NT2/D1 (cell line): Measurements from ENCODE around the gene SENP8.

Experiments
- DNase-seq: peaks from one replicate; pipeline ENCODE4 v3.0.0-alpha.2; 2011; ENCODE audit warnings: low read depth, low spot score
- H3K27me3 ChIP-seq: 2 replicates; pipeline ENCODE4 v1.6.0; 2011; ENCODE audit warnings: mild to moderate bottlenecking; ENCODE audit not compliant: insufficient read length, insufficient read depth
- H3K36me3 ChIP-seq: 2 replicates; pipeline ENCODE4 v1.6.1; 2011; ENCODE audit warnings: mild to moderate bottlenecking, low read length, mixed read lengths; ENCODE audit not compliant: insufficient read depth, insufficient read length
- H3K4me1 ChIP-seq: 2 replicates; pipeline ENCODE4 v1.5.1; 2011; ENCODE audit not compliant: insufficient read depth, insufficient read length
- H3K4me3 ChIP-seq: 2 replicates; pipeline ENCODE4 v1.5.1; 2011; ENCODE audit warnings: low read depth; ENCODE audit not compliant: insufficient read length
- H3K9ac ChIP-seq: 2 replicates; pipeline ENCODE4 v1.6.0; 2011; ENCODE audit warnings: low read depth; ENCODE audit not compliant: insufficient read length
- H3K9me3 ChIP-seq: 2 replicates; pipeline ENCODE4 v1.5.1; 2011; ENCODE audit warnings: mild to moderate bottlenecking, low read length; ENCODE audit not compliant: insufficient read depth
- SUZ12 ChIP-seq: IDR thresholded peaks from 2 replicates; pipeline ENCODE4 v1.6.1; 2011; ENCODE audit not compliant: insufficient read length, insufficient read depth; ENCODE audit errors: extremely low read depth
- YY1 ChIP-seq: IDR thresholded peaks from 2 replicates; pipeline ENCODE4 v1.6.1; 2011; ENCODE audit not compliant: insufficient read length, insufficient read depth
- ZNF274 ChIP-seq: IDR thresholded peaks from 2 replicates; pipeline ENCODE4 v1.6.1; 2011; ENCODE audit warnings: mild to moderate bottlenecking, low read depth, low read length

SENP8 gene

DNA sequence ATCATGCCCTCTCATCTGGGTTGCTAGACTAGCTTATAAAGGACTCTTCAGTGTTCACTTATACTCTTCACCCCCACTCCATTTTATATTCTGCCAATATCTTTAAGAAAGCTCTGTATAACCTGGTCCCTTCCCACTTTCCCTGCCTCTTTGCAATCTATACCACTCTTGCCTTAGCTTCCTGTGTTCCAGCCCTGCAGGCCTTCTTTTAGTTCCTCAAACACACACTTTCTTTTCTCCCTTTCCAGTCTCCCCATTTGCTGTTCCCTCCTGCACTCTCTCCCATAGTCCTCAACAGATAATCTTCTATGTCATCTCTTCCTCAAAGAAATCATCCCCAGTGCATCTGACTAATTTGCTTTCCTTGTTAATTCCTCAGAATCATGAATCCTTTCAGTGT lies 28.7 kb downstream of the SENP8 start:
- Histone ChIP-seq H3K27me3 (no peaks in the 10 kb centered on the region), H3K36me3 (no peaks in the 10 kb centered on the region), H3K4me1 (no peaks in the 10 kb centered on the region), H3K9me3 (no peaks in the 10 kb centered on the region), H3K9ac (no peak overlapping the region), H3K4me3 (no peak overlapping the region)
- TF ChIP-seq ZNF274 = no peak
- no peak for TF ChIP-seq YY1
- no peak for TF ChIP-seq SUZ12
- no peak for DNase-seq

DNA sequence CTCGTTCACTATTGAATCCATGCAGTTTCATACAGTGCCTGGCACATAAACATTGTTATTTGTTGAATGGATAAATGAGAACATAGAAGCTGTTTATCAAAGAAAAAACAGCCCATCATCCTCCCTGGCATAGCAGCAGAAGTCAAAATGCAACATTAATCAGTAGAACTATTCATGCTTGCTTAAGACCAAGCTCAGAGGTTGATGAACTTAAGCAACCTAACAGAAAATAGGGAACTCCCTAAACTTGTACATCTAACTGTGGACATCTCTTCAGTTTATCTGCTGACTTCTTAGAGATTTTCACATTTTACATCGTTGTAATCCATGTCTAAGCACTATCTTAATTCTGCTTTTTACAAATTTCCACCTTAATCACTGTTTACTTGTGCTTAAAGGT lies 29.2 kb downstream of the SENP8 start:
- Histone ChIP-seq H3K9ac (no peak overlapping the region), H3K36me3 (no peaks in the 10 kb centered on the region), H3K27me3 (no peaks in the 10 kb centered on the region), H3K9me3 (no peaks in the 10 kb centered on the region), H3K4me3 (no peak overlapping the region), H3K4me1 (no peaks in the 10 kb centered on the region)
- TF ChIP-seq YY1 = no peak
- no peak for TF ChIP-seq ZNF274
- no peak for DNase-seq

DNA sequence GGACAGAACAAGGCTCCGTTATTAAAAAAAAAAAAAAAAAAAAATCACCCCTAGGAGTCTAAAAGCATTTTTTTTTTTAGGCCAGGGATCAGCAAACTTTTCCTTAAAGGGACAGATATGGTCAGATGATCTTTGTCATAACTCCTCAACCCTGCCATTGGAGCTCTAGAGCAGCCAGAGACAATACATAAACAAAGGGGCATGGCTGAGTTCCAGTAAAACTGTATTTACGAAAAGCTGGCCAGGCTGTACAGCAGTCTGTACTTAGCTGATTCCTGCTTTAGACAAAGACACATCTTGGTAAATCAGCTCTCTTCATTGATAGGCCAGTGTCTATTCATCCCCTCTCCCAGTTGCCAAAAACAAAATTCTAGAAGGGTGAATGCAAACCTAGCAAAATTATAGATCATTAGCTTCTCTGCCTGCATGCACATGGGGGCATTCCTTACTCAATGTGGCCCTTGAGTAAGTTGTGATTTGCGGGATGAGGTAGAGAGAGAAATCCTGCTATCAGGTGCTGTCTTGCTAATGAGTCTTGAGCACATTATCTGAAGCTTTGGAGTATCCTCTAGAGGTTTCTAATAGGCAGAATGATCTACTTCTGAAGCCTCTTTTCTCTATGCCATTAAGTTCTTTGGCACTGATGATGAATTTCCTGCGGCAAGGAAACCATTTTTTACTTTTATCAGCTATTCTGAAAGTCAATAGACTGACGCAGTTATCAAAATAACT lies 35.2 kb downstream of the SENP8 start:
- Histone ChIP-seq H3K4me1 (no peaks in the 10 kb centered on the region), H3K36me3 (no peaks in the 10 kb centered on the region), H3K9me3 (no peaks in the 10 kb centered on the region), H3K4me3 (no peak overlapping the region), H3K27me3 (no peaks in the 10 kb centered on the region), H3K9ac (no peak overlapping the region)
- DNase-seq = no peak
- TF ChIP-seq ZNF274 (no peak), YY1 (no peak), SUZ12 (no peak)

DNA sequence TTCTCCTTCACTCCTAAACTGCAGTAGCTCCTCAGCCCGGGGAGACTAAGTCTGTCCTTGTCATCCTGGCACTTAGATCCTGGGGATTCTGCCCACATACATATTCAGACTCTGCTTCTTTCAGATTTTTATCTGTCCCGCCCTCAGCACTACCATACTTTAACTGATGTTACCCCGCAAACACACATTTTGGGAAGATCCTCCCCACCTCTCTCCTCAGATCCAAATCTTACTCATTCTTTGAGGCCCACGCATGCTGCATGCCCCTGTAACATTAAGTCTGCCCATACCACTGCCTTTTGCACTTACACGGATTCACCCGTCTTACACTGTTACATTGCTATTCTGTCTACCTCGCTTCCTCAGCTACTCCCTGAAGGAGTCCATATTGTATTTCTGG lies 36.1 kb downstream of the SENP8 start:
- no peaks in the 10 kb centered on the region for H3K9me3 ChIP-seq
- H3K9ac ChIP-seq = no peak overlapping the region
- H3K27me3 ChIP-seq = no peaks in the 10 kb centered on the region
- no peaks in the 10 kb centered on the region for H3K36me3 ChIP-seq
- no peak for DNase-seq
- TF ChIP-seq SUZ12 = no peak
- no peak for TF ChIP-seq YY1
- TF ChIP-seq ZNF274 = no peak
- H3K4me1 ChIP-seq = no peaks in the 10 kb centered on the region
- no peak overlapping the region for H3K4me3 ChIP-seq

DNA sequence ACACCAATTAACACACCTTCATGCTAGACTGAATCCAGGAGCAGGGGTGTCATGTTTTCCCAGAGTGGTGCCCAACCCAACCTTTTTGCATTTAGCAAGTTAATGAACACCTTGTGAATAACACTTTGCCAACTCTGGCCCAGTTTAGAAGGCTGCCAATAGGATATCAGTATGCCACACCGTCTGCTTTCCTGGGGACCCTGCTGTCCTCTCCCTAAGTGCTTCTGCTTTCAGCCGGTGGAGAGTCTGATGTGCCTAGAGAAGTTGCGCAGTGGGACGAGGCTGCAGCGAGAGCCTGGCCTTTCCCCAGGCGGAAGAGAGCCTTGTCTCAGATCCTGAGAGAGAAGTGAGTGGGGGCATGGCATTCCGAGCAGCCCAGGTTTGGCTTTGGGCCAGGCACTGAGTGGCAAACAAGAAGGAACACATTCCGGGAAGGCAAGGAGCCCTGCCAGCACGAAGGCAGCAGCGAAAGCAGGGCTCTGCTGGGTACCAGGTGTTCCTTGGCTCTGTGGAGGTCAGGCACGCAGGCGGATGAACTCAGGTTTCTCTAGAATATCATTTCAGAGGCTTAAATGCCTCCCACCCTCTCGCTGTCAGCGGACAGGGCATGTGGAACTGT lies 36.9 kb downstream of the SENP8 start:
- Histone ChIP-seq H3K4me1 (no peaks in the 10 kb centered on the region), H3K9ac (no peak overlapping the region), H3K27me3 (no peaks in the 10 kb centered on the region), H3K36me3 (no peaks in the 10 kb centered on the region), H3K4me3 (no peak overlapping the region), H3K9me3 (no peaks in the 10 kb centered on the region)
- TF ChIP-seq ZNF274 (no peak), YY1 (no peak), SUZ12 (no peak)
- no peak for DNase-seq

DNA sequence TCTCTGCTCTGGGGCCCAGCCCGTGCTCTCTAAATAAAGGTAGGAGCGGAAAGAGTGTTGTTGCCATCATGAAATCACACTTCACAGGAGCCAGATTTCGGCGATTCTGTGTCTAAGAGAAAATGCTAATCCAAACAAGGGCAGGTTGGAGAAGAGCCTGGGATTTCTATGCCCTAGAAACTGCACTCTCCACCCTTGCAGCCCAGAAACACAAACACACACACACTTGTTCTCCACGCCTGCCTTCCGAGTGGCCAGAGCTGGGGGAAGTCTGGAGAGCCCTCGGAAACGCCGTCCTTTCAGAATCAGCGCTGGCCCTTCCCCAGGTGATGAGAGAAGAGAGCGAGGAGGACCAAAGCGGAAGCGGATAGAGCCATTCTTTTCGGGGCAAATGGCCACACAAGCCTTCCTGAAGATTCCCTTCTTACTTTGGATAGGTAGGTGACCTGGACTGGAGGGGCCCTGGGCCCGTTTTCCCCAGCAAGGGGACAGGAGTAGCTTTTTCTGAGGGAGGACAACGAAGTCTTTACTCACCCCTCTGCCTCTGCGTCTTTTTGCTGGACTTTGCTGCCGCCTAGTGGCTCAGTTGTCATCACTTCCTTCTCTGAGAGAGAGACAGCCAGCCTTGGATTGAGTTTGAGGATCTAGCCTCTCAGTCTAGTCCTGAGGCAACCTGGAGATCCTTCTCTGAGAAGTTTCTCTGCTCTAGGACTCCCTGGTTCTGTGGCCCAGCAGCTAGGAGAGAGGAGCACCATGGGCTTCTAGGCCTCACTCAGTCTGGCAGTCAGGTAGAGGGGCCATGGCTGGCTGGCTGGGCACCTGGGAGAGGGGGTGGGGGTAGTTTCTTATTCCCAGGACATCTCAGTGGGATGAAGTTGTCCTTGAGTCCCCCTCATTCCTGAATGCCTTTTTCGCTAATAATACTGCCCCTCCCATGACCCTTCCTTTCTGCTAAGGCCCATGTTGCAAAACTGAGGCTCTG lies 37.7 kb downstream of the SENP8 start:
- Histone ChIP-seq H3K36me3 (no peaks in the 10 kb centered on the region), H3K27me3 (no peaks in the 10 kb centered on the region), H3K9me3 (no peaks in the 10 kb centered on the region), H3K4me3 (no peak overlapping the region), H3K4me1 (peaks cover 2% of the 10 kb centered on the region), H3K9ac (peak overlapping the region; percentile 2)
- TF ChIP-seq ZNF274 (no peak), SUZ12 (no peak), YY1 (no peak)
- DNase-seq = peak; percentile 83

DNA sequence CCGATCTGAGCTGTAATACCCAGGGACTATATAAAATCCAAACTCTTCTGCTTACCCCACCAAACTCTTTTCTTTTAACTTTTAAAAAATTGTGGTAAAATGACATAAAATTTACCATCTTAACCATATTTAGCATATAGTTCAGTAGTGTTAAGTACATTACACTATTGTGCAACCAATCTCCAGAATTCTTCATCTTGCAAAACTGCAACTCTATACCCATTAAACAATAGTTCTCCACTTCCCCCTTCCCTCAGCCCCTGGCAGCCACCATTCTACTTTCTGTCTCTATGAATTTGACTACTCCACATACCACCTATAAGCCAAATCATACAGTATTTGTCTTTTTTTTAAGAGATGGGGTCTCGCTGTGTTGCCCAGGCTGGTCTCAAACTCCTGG lies 38.7 kb downstream of the SENP8 start:
- Histone ChIP-seq H3K9ac (no peak overlapping the region), H3K4me1 (peaks cover 3% of the 10 kb centered on the region), H3K36me3 (no peaks in the 10 kb centered on the region), H3K9me3 (no peaks in the 10 kb centered on the region), H3K4me3 (no peak overlapping the region), H3K27me3 (no peaks in the 10 kb centered on the region)
- TF ChIP-seq SUZ12 (no peak), ZNF274 (no peak), YY1 (no peak)
- DNase-seq = no peak
